Myocyte (in vitro differentiated cells): Measurements from ENCODE around the gene WAC. TPM values are rescaled to one million over a fixed set of nuclear protein-coding genes. Genes with fewer than 3 reads are reported as not detected.

Experiments
- DNase-seq: peaks from one replicate; pipeline ENCODE4 v3.0.0-alpha.2; 2012; ENCODE audit warnings: low read depth
- total RNA-seq: library from RNA; depleted of rRNA; stranded (reverse); fragments of >200 nt; gene quantifications from 2 replicates; pipeline ENCODE4 v1.2.3, GENCODE V29; 2014

Gene WAC
- total RNA-seq, 1 donor from 2014 or later: 84.1 TPM

DNA sequence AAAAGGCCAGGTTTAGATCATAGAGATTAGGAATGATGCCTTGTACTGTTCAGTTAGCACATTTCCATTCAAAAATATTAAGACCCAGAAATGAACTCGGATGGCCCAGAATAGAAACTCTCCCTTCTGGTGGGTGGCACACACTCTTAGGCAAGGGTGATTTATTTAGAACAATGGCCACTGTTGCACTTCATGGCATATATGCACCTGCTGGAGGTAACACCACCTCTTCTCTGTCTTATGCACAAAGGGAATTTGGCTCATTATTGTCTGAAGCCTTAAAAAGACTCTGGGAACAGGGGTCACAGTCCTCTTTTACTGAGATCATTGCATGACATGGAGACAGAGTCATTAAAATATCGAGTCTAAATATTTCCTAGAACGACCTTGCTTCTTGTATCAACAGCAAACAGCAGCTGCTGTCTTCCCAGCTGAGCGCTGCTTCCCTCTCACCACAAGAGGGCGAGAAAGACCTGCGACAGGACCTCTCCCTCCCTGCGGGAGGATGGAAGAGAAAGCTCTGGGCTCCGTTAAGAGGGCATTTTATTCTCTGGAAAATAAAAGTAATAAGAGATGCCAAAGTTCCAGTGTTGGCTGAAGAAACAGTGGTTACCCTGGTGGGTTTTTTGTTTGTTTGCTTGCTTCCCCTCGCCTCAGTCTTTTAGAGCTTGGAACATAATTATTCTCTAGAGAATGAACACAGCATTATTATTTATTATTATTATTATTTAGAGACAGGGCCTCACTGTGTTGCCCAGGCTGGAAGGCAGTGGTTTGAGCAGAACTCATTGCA is 130.9 kb downstream of the WAC start:
- peak; percentile 89 for DNase-seq

- DNase-seq: no peak
These were observed 131.4 kb downstream of the WAC start for GRCh38 chr10:28664369-28664740.

- no peak for DNase-seq
These were observed 134.0 kb downstream of the WAC start for GRCh38 chr10:28666751-28667467.

DNA sequence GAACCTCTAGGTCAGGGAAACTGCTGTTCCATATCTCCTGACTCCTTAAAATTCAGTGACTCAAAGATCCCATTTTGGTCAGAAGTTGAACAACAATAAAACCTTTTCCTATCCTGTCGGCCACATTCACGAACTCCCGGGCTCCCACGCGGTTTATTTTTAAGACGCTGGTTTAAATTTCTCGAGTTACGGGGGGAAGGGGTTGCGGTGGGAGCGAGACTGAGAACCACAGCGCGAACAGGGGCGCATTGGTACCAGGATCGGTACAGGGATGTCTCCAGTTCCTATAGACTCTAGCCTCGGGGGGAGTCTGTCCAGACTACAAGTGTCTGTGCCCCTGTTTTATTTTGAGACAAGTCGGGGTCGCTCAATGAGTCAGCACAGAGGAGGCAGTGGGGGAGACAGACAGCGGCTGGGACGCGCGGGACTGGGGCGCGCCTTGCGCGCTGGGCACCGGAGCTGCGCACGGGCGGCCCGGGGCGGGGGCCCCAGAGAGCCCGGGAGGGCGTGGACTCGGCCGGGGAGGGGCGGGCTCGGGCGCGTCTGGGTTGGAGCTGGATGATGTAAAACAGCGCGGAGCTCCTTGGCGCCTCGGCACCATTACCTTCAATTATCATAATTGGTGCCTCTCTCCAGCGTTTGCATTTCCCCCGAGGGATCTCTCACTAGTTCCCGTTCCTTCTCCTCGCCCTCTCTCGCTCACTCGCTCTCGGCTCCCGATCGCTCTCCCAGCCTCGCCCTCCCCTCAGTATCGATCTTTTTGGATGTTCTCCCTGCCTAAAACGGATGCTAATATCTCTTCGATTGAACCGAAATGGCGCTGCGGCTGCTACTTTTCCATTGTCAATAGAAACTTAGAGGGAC is 135.7 kb downstream of the WAC start:
- no peak for DNase-seq

GRCh38 chr10:28669227-28670173 is 136.6 kb downstream of the WAC start:
- no peak for DNase-seq

Other genes with a start within 250 kb of the WAC start
- 3.6 and 5.6 TPM in 2 replicates for gene MPP7, start 230.1 kb upstream of the WAC start, total RNA-seq
- gene BAMBI, start 144.4 kb downstream of the WAC start, total RNA-seq: 0.47 and 4.6 TPM in 2 replicates